Measurements from ENCODE around the gene TFDP1.

The TFDP1 gene

DNA sequence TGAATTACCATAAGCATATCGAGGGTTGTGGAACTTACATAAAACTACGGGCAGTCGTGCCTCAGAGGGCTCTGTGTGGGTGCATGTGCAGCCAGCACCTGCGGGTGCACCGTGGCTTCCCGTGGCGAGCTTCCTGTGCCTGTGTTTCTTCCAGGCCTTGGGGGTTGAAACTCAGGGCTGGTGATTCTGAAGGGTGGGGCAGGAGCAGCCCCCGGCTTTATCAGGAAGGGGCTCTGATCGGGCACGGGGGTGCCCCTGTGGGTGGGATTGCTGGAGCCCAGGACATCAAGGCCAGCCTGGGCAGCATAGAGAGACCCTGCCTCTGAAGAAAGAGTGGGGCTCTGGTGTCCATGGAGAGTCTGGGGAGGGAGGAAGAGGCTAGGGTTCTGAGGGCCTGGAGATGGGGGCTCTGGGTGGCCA, 62.4 kb downstream of the TFDP1 start:
- TF ChIP-seq FOXP2 (optimal IDR thresholded peaks at IDR 0.05; ENCODE audit: control extremely low read depth, extremely low read length, insufficient read depth) (no peak), EZH2 (IDR thresholded peaks at IDR 0.05) (no peak), POLR2AphosphoS5 (IDR thresholded peaks at IDR 0.05; ENCODE audit: borderline replicate concordance, low read depth, low read length) (no peak)
- Histone ChIP-seq H3K9ac (ENCODE audit: insufficient read length) (no peak overlapping the region), H3K9me3 (ENCODE audit: low read depth, low read length) (no peaks in the 10 kb centered on the region), H3K27ac (peak overlapping the region; percentile 70), H3K36me3 (ENCODE audit: insufficient read depth, low read length) (peaks cover 12% of the 10 kb centered on the region), H3K4me3 (peak overlapping the region; percentile 47)
- DNase-seq (ENCODE audit: low read depth, low spot score): no peak

DNA sequence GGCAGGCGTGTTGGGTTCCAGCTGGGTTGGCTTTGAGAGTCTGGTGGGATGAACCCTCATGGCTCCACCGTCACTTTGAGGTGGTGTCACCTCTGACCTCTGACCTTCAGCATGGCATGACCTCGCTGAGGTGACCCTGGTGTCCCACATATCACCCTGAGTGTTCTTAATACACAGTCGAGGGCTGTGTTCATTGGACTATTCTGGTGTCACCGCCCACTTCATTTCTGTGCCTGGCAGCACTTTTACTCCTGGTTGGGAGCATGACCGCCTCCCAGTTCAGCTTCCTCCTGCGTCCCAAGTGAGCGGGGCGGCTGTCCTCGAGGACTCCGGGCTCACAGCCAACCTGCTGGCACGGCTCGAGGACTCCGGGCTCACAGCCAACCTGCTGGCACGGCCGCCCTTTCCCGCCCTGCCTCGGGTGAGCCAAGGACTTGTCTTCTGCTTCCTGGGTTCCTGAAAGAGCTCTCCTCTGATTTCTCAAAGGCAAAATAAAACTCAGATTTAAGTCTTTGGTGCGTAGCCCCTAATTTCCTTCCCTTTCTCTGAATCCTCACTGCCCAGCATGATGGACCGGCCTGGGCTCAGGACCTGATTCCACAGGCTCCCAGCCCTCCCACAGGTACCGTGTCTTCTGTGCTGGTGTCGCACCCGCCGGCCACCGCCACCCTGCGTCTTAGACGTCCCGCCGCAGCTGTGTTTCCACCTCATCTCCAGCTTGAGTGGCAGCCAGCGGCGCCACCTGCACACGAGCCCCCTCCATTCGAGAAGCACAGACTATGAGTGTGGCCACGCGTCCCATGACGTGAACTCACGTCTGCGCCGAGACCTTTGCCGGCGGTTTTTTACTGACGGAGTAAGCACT, 63.0 kb downstream of the TFDP1 start:
- DNase-seq (ENCODE audit: low read depth, low spot score): peak; percentile 14
- TF ChIP-seq EZH2 (IDR thresholded peaks at IDR 0.05) (no peak), POLR2AphosphoS5 (IDR thresholded peaks at IDR 0.05; ENCODE audit: borderline replicate concordance, low read depth, low read length) (peak; percentile 26; the same call in 1 of the 2 replicates)
- Histone ChIP-seq H3K9me3 (ENCODE audit: low read depth, low read length) (no peaks in the 10 kb centered on the region), H3K9ac (ENCODE audit: insufficient read length) (no peak overlapping the region), H3K27ac (peak overlapping the region; percentile 70), H3K36me3 (ENCODE audit: insufficient read depth, low read length) (peaks cover 6% of the 10 kb centered on the region), H3K4me3 (peak overlapping the region; percentile 47)

GRCh38 chr13:113648216-113648610, 63.7 kb downstream of the TFDP1 start:
- DNase-seq (ENCODE audit: low read depth, low spot score): no peak
- no peak for TF ChIP-seq FOXP2 (optimal IDR thresholded peaks at IDR 0.05; ENCODE audit: control extremely low read depth, extremely low read length, insufficient read depth)
- no peak for TF ChIP-seq EZH2 (IDR thresholded peaks at IDR 0.05)
- no peak for TF ChIP-seq POLR2AphosphoS5 (IDR thresholded peaks at IDR 0.05; ENCODE audit: borderline replicate concordance, low read depth, low read length)
- Histone ChIP-seq H3K27ac (peak overlapping the region; percentile 68), H3K4me3 (no peak overlapping the region), H3K36me3 (ENCODE audit: insufficient read depth, low read length) (peaks cover 4% of the 10 kb centered on the region; the same call in 1 of the 2 replicates), H3K9ac (ENCODE audit: insufficient read length) (no peak overlapping the region), H3K9me3 (ENCODE audit: low read depth, low read length) (no peaks in the 10 kb centered on the region)

DNA sequence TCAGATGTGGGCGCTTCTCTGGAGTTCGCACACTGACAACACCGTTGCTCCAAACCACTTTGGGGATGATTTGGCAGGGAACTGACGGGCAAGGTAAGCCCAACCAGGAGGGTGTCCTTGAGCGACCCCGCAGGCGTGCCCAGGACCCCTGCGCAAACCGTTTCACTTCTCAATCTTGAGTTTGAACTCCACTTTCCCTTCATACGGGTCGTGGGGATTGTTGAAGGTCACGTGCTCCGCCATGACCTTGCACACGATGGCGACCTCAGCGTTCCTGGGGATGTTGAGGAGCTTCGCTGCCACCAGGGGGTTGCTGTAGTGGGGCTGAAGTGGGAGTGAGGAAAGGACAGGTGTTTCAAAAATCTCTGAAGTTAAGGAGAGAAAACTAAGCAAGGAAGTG, 64.7 kb downstream of the TFDP1 start:
- TF ChIP-seq EZH2 (IDR thresholded peaks at IDR 0.05): no peak
- TF ChIP-seq POLR2AphosphoS5 (IDR thresholded peaks at IDR 0.05; ENCODE audit: borderline replicate concordance, low read depth, low read length): no peak
- Histone ChIP-seq H3K27ac (no peak overlapping the region), H3K9me3 (ENCODE audit: low read depth, low read length) (no peaks in the 10 kb centered on the region), H3K9ac (ENCODE audit: insufficient read length) (no peak overlapping the region), H3K36me3 (ENCODE audit: insufficient read depth, low read length) (no peaks in the 10 kb centered on the region), H3K4me3 (no peak overlapping the region)
- no peak for DNase-seq (ENCODE audit: low read depth, low spot score)

DNA sequence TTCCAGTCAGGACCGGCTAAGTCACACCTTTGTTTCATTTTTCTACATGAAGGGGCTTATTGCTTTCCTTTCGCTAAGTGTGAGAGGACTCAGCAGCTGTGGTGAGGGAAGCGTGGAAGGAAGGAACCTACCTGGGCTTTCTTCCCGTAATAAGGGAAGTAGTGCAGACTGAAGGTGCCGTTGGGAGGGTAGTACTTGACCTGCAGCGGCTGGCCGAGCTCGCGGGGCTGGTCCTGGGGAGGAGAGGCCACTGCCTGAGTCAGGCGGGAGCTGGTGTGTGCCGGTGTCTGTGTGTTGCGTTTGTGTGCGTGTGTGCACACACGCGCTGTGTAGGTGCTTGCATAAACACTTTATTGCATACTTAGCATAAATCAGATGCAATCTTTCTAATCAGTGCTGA, 65.7 kb downstream of the TFDP1 start:
- no peaks in the 10 kb centered on the region for H3K36me3 ChIP-seq (ENCODE audit: insufficient read depth, low read length)
- H3K4me3 ChIP-seq: no peak overlapping the region
- TF ChIP-seq EZH2 (IDR thresholded peaks at IDR 0.05): no peak
- TF ChIP-seq POLR2AphosphoS5 (IDR thresholded peaks at IDR 0.05; ENCODE audit: borderline replicate concordance, low read depth, low read length): no peak
- DNase-seq (ENCODE audit: low read depth, low spot score): no peak
- H3K9ac ChIP-seq (ENCODE audit: insufficient read length): no peak overlapping the region
- no peak overlapping the region for H3K27ac ChIP-seq
- no peaks in the 10 kb centered on the region for H3K9me3 ChIP-seq (ENCODE audit: low read depth, low read length)

- no peaks in the 10 kb centered on the region for H3K36me3 ChIP-seq (ENCODE audit: insufficient read depth, low read length)
- H3K9ac ChIP-seq (ENCODE audit: insufficient read length): no peak overlapping the region
- no peak for DNase-seq (ENCODE audit: low read depth, low spot score)
- no peak for TF ChIP-seq FOXP2 (optimal IDR thresholded peaks at IDR 0.05; ENCODE audit: control extremely low read depth, extremely low read length, insufficient read depth)
- TF ChIP-seq POLR2AphosphoS5 (IDR thresholded peaks at IDR 0.05; ENCODE audit: borderline replicate concordance, low read depth, low read length): no peak; the same call in 1 of the 2 replicates
- TF ChIP-seq EZH2 (IDR thresholded peaks at IDR 0.05): no peak
- H3K4me3 ChIP-seq: no peak overlapping the region
- no peaks in the 10 kb centered on the region for H3K9me3 ChIP-seq (ENCODE audit: low read depth, low read length)
- no peak overlapping the region for H3K27ac ChIP-seq
These were observed 66.2 kb downstream of the TFDP1 start for GRCh38 chr13:113650731-113651148.

DNA sequence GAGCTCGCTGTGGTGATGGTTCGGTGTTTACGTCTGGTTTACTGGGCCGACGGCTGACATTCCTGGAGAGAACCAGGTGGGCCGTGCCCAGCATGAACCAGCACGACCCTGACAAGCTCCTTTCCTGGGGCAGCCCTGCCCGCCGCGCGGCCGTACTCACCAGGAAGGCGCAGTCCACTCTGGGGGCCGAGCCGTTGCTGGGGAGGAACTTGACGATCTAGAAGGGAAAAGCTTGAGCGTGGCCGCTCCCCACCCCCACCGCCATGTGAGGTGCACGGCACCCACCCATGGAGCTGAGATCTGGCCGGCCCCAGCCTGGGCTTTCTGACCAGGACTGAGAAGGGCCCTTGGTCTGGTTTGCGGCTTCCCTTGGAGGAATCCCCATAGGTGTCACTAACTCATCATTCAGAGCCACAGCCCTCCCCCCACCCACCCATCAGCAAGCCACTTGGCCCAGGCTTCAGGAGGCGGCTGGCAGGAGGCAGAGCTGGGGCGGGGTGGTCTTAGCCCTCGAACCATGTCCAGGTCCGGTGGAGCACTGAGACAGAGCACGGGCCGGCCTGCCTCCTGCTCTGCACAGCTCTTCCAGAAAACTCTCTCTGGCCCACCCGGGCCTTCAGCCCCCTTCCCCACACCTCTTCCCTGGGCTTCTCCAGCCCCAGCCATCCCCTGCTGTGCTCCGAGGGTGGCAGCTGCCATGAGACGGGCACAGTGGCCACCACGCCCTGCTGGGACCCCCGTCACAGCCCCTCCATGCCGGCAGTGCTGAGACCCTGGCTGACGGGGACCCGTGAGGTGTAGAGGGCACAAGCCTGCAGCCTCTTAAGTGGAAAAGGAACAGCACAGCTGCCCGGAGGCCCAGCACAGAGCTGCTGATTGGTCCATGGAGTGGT, 67.2 kb downstream of the TFDP1 start:
- H3K27ac ChIP-seq: no peak overlapping the region
- H3K9ac ChIP-seq (ENCODE audit: insufficient read length): no peak overlapping the region
- H3K4me3 ChIP-seq: no peak overlapping the region
- TF ChIP-seq FOXP2 (optimal IDR thresholded peaks at IDR 0.05; ENCODE audit: control extremely low read depth, extremely low read length, insufficient read depth): no peak
- no peak for TF ChIP-seq EZH2 (IDR thresholded peaks at IDR 0.05)
- TF ChIP-seq POLR2AphosphoS5 (IDR thresholded peaks at IDR 0.05; ENCODE audit: borderline replicate concordance, low read depth, low read length): no peak
- no peaks in the 10 kb centered on the region for H3K9me3 ChIP-seq (ENCODE audit: low read depth, low read length)
- DNase-seq (ENCODE audit: low read depth, low spot score): no peak
- H3K36me3 ChIP-seq (ENCODE audit: insufficient read depth, low read length): no peaks in the 10 kb centered on the region

GRCh38 chr13:113652404-113653263, 68.1 kb downstream of the TFDP1 start:
- H3K4me3 ChIP-seq: no peak overlapping the region
- H3K9me3 ChIP-seq (ENCODE audit: low read depth, low read length): no peaks in the 10 kb centered on the region
- no peak overlapping the region for H3K9ac ChIP-seq (ENCODE audit: insufficient read length)
- H3K36me3 ChIP-seq (ENCODE audit: insufficient read depth, low read length): no peaks in the 10 kb centered on the region
- H3K27ac ChIP-seq: no peak overlapping the region
- DNase-seq (ENCODE audit: low read depth, low spot score): no peak
- no peak for TF ChIP-seq FOXP2 (optimal IDR thresholded peaks at IDR 0.05; ENCODE audit: control extremely low read depth, extremely low read length, insufficient read depth)
- no peak for TF ChIP-seq POLR2AphosphoS5 (IDR thresholded peaks at IDR 0.05; ENCODE audit: borderline replicate concordance, low read depth, low read length)
- TF ChIP-seq EZH2 (IDR thresholded peaks at IDR 0.05): no peak
